IMR-90 (cell line): ENCODE measurements around the gene PRUNE2. TPM values are rescaled to one million over a fixed set of nuclear protein-coding genes. Genes with fewer than 3 reads are reported as not detected.

Source experiments
- ATAC-seq: fragments of 200-7000 bp; cut with Tn5 transposase; 2 replicates; pipeline ENCODE4 v1.9.1; 2020; ENCODE audit warnings: low read depth, mild to moderate bottlenecking, moderate library complexity
- BruUV-seq: library from RNA; stranded (reverse); fragments of 400-500 nt; replicated peaks from 2 replicates; lab custom pipeline; 2021; lab: Mats Ljungman, UMichigan
- CTCF ChIA-PET: fragments of 300-600 bp; formaldehyde crosslinking; extraction: SDS; loops from one replicate; lab custom pipeline; 2021; ENCODE audit warnings: antibody characterized with exemption; lab: Yijun Ruan, JAX
- POLR2A ChIA-PET: fragments of 300-600 bp; sonication (Branson Sonifier 250); formaldehyde crosslinking; loops from one replicate; lab custom pipeline; 2022; ENCODE audit warnings: antibody characterized with exemption; ENCODE audit not compliant: unreplicated experiment; lab: Charles Lee
- DNase-seq: peaks from one replicate; pipeline ENCODE4 v3.0.0; 2013
- H2AFZ ChIP-seq: replicated peaks from 2 replicates; pipeline ENCODE3; 2013; ENCODE audit warnings: low read length, mild to moderate bottlenecking; ENCODE audit not compliant: poor library complexity
- H2AK5ac ChIP-seq: 2 replicates; pipeline ENCODE4 v1.6.1; 2013; ENCODE audit warnings: low read depth, low read length, inconsistent platforms
- H2AK9ac ChIP-seq: replicated peaks from 2 replicates; pipeline ENCODE3; 2013; ENCODE audit warnings: mild to moderate bottlenecking, low read depth, low read length, moderate library complexity; ENCODE audit not compliant: poor library complexity
- H2BK120ac ChIP-seq: 2 replicates; pipeline ENCODE4 v1.6.1; 2013; ENCODE audit warnings: low read depth, low read length, inconsistent platforms
- H2BK15ac ChIP-seq: 3 replicates; pipeline ENCODE4 v1.6.1; 2013; ENCODE audit warnings: low read depth, low read length, inconsistent platforms
- H2BK20ac ChIP-seq: 2 replicates; pipeline ENCODE4 v1.6.1; 2013; ENCODE audit warnings: low read depth, mild to moderate bottlenecking, inconsistent platforms, low read length, moderate library complexity
- H2BK5ac ChIP-seq: 2 replicates; pipeline ENCODE4 v1.6.1; 2013; ENCODE audit warnings: mild to moderate bottlenecking, low read depth, low read length, inconsistent platforms; ENCODE audit not compliant: poor library complexity, severe bottlenecking
- H3K14ac ChIP-seq: replicated peaks from 2 replicates; pipeline ENCODE4 v1.6.1; 2013; ENCODE audit warnings: low read depth, low read length, inconsistent platforms
- H3K18ac ChIP-seq: 2 replicates; pipeline ENCODE4 v1.6.1; 2013; ENCODE audit warnings: low read depth, low read length, control low read depth
- H3K23ac ChIP-seq: 2 replicates; pipeline ENCODE4 v1.6.1; 2013; ENCODE audit warnings: low read depth, low read length, inconsistent platforms
- H3K27ac ChIP-seq: 2 replicates; pipeline ENCODE4 v1.5.1; 2013; ENCODE audit warnings: mild to moderate bottlenecking, control low read depth, low read length; ENCODE audit not compliant: insufficient read depth
- H3K27me3 ChIP-seq: 2 replicates; pipeline ENCODE4 v1.6.1; 2013; ENCODE audit warnings: low read length; ENCODE audit not compliant: control insufficient read depth, insufficient read depth
- H3K36me3 ChIP-seq: 2 replicates; pipeline ENCODE4 v1.6.1; 2013; ENCODE audit warnings: low read length, mixed read lengths; ENCODE audit not compliant: control insufficient read depth, insufficient read depth
- H3K4ac ChIP-seq: 2 replicates; pipeline ENCODE4 v1.6.1; 2013; ENCODE audit warnings: low read depth, low read length, inconsistent platforms
- H3K4me1 ChIP-seq: 2 replicates; pipeline ENCODE4 v1.6.1; 2013; ENCODE audit warnings: low read length, mixed read lengths; ENCODE audit not compliant: control insufficient read depth, insufficient read depth
- H3K4me2 ChIP-seq: 2 replicates; pipeline ENCODE4 v1.6.1; 2013; ENCODE audit warnings: low read depth, mild to moderate bottlenecking, control low read depth, low read length, moderate library complexity
- H3K4me3 ChIP-seq: 2 replicates; pipeline ENCODE4 v1.5.1; 2013; ENCODE audit warnings: low read depth, mild to moderate bottlenecking, control low read depth, low read length, moderate library complexity; ENCODE audit not compliant: insufficient read depth
- H3K56ac ChIP-seq: 2 replicates; pipeline ENCODE4 v1.6.1; 2013; ENCODE audit warnings: low read length, inconsistent platforms; ENCODE audit not compliant: insufficient read depth; ENCODE audit errors: extremely low read depth
- H3K79me1 ChIP-seq, 2 experiments: 2 replicates each; pipeline ENCODE4 v1.6.1; 2013; ENCODE audit warnings: low read length in 2 of 2, inconsistent platforms in 1 of 2, low read depth in 1 of 2
- H3K9ac ChIP-seq: 2 replicates; pipeline ENCODE4 v1.6.1; 2013; ENCODE audit warnings: low read depth, low read length, control low read depth
- H3K9me1 ChIP-seq: 2 replicates; pipeline ENCODE4 v1.6.1; 2013; ENCODE audit warnings: low read length, inconsistent platforms; ENCODE audit not compliant: insufficient read depth
- H3K9me3 ChIP-seq: 2 replicates; pipeline ENCODE4 v1.6.1; 2013; ENCODE audit warnings: low read length; ENCODE audit not compliant: control insufficient read depth, insufficient read depth
- H4K20me1 ChIP-seq: 2 replicates; pipeline ENCODE4 v1.6.1; 2013; ENCODE audit warnings: low read length, inconsistent platforms; ENCODE audit not compliant: insufficient read depth
- H4K5ac ChIP-seq: 2 replicates; pipeline ENCODE4 v1.6.1; 2013; ENCODE audit warnings: mild to moderate bottlenecking, low read depth, low read length, control low read depth
- H4K8ac ChIP-seq, 2 experiments: 2 replicates each; pipeline ENCODE4 v1.6.1; 2013; ENCODE audit warnings: low read depth in 2 of 2, low read length in 2 of 2, control low read depth in 1 of 2, inconsistent platforms in 1 of 2
- H4K91ac ChIP-seq: 2 replicates; pipeline ENCODE4 v1.6.1; 2013; ENCODE audit warnings: low read depth, low read length, inconsistent platforms; ENCODE audit not compliant: insufficient read depth
- BHLHE40 ChIP-seq: fragments of 150-350 bp; IDR thresholded peaks from 2 replicates; pipeline ENCODE4 v1.6.1; 2016; ENCODE audit warnings: mild to moderate bottlenecking, low read depth, low read length
- CHD1 ChIP-seq: IDR thresholded peaks from 2 replicates; pipeline ENCODE4 v1.6.1; 2012; ENCODE audit warnings: low read depth, low read length, improper control_type of control experiment
- CTCF ChIP-seq: conservative IDR thresholded peaks from 2 replicates; pipeline ENCODE4 v1.5.1; 2012; ENCODE audit warnings: mild to moderate bottlenecking, low read depth, low read length, improper control_type of control experiment
- ELK1 ChIP-seq: fragments of 150-350 bp; IDR thresholded peaks from 2 replicates; pipeline ENCODE4 v1.6.1; 2016; ENCODE audit warnings: low read depth, mild to moderate bottlenecking, low read length, moderate library complexity, borderline replicate concordance
- MAZ ChIP-seq: IDR thresholded peaks from 2 replicates; pipeline ENCODE4 v1.6.1; 2012; ENCODE audit warnings: low read depth, mild to moderate bottlenecking, low read length, improper control_type of control experiment, moderate library complexity, borderline replicate concordance
- NFE2L2 ChIP-seq: fragments of 150-350 bp; IDR thresholded peaks from 2 replicates; pipeline ENCODE4 v1.6.1; 2016; ENCODE audit warnings: low read depth, mild to moderate bottlenecking, low read length
- RAD21 ChIP-seq: IDR thresholded peaks from 2 replicates; pipeline ENCODE4 v1.6.1; 2012; ENCODE audit warnings: low read length, improper control_type of control experiment
- RCOR1 ChIP-seq: IDR thresholded peaks from 2 replicates; pipeline ENCODE4 v1.6.1; 2012; ENCODE audit warnings: mild to moderate bottlenecking, low read length, improper control_type of control experiment; ENCODE audit not compliant: insufficient replicate concordance
- RFX5 ChIP-seq: IDR thresholded peaks from 2 replicates; pipeline ENCODE4 v1.8.0; 2012; ENCODE audit warnings: low read depth, mild to moderate bottlenecking, low read length, moderate library complexity
- SMC3 ChIP-seq: fragments of 150-350 bp; IDR thresholded peaks from 2 replicates; pipeline ENCODE4 v1.6.1; 2016; ENCODE audit warnings: low read depth, mild to moderate bottlenecking, antibody characterized with exemption, low read length, moderate library complexity
- USF2 ChIP-seq: fragments of 150-350 bp; IDR thresholded peaks from 2 replicates; pipeline ENCODE4 v1.6.1; 2017; ENCODE audit warnings: mild to moderate bottlenecking, antibody characterized with exemption, low read length, low read depth
- WGBS, 2 experiments: methylation state at CpG; one replicate each; pipeline versions ENCODE4 v1.1.5 to v1.1.7; 2013; ENCODE audit warnings: missing lambda C conversion rate in 2 of 2; ENCODE audit not compliant: insufficient read length in 1 of 2; ENCODE audit errors: extremely low coverage in 2 of 2; 5-methylcytosine and 5-hydroxymethylcytosine counted together
- dilution Hi-C: fragments of 300-500 bp; cut with HindIII; formaldehyde crosslinking; loops from one replicate; pipeline ENCODE4 v1.14.3; 2018; ENCODE audit warnings: low sequenced_read_pairs; ENCODE audit not compliant: unreplicated experiment
- in situ Hi-C: fragments of 300-500 bp; cut with MboI; formaldehyde crosslinking; loops from 3 replicates; pipeline ENCODE4 v1.14.3; 2019; ENCODE audit warnings: low sequenced_read_pairs, inconsistent platforms, mixed read lengths
- intact Hi-C: fragments of 100-400 bp; cut with micrococcal nuclease; formaldehyde crosslinking; loops from 2 replicates; pipeline ENCODE4 v1.10.0; 2022
- polyA plus RNA-seq, 3 experiments: library from polyadenylated mRNA; depleted of rRNA; stranded (reverse); fragments of >200 nt; gene quantifications; 2 replicates each; pipeline ENCODE4 v1.2.3, GENCODE V29; 2012; ENCODE audit warnings: low replicate concordance in 1 of 3
- total RNA-seq: library from RNA; depleted of rRNA; stranded (reverse); fragments of >200 nt; gene quantifications from 2 replicates; pipeline ENCODE4 v1.2.3, GENCODE V29; 2012

Gene PRUNE2
- total and polyA plus RNA-seq, 2 of the 4 experiments (the other 2 are of a cell fraction) = 0.70 to 1.6 TPM

- no peak overlapping the region for H3K27ac ChIP-seq
- no peak overlapping the region for H2AK5ac ChIP-seq
- 0 out of 2 replicates have a peak overlapping the region, but pooled peaks have one; percentile 56 for H3K23ac ChIP-seq
- intact Hi-C loops = no loop called here
- peak overlapping the region; percentile 36; the same call in 1 of the 2 replicates for H3K4me2 ChIP-seq
- H2BK120ac ChIP-seq = no peak overlapping the region
- H3K79me1 ChIP-seq = no peaks in the 10 kb centered on the region
- BruUV-seq = no TSS peak
- no peak overlapping the region for H2BK15ac ChIP-seq
- H3K4ac ChIP-seq = no peak overlapping the region
- no peak overlapping the region for H2AFZ ChIP-seq
- H3K4me3 ChIP-seq = no peak overlapping the region
- H4K5ac ChIP-seq = no peak overlapping the region
- H4K91ac ChIP-seq = no peak overlapping the region
- ChIA-PET CTCF (interaction anchor here (0.6 to 0.7 kb wide), 2 partner anchors 17 to 25 kb away, joined by 3 to 4 read pairs; no protein-coding TSS in a partner anchor), POLR2A (no interaction called here)
- H2BK20ac ChIP-seq = no peak overlapping the region
- H3K9me3 ChIP-seq = no peaks in the 10 kb centered on the region
- no peaks in the 10 kb centered on the region for H3K36me3 ChIP-seq
- dilution Hi-C loops = no loop called here
- no peak overlapping the region for H3K14ac ChIP-seq
- TF ChIP-seq SMC3 (no peak), RFX5 (no peak), NFE2L2 (no peak), MAZ (no peak), RAD21 (no peak), CTCF (no peak), RCOR1 (no peak), USF2 (no peak), BHLHE40 (no peak), ELK1 (no peak), CHD1 (no peak)
- no peak overlapping the region for H2BK5ac ChIP-seq
- DNase-seq (no peak), ATAC-seq (peak; percentile 32)
- no peaks in the 10 kb centered on the region for H3K9me1 ChIP-seq
- no peak overlapping the region for H3K18ac ChIP-seq
- no peak overlapping the region for H3K9ac ChIP-seq
- H4K8ac ChIP-seq = no peak overlapping the region
- no CpG with 5 or more reads among the region's 5 CpGs for WGBS, 2 experiments
- no peak overlapping the region for H3K56ac ChIP-seq
- H2AK9ac ChIP-seq = no peak overlapping the region
- no peaks in the 10 kb centered on the region; the same call in 1 of the 2 replicates for H3K27me3 ChIP-seq
- H4K20me1 ChIP-seq = no peaks in the 10 kb centered on the region
- in situ Hi-C loops = no loop called here
- H3K4me1 ChIP-seq = no peaks in the 10 kb centered on the region
These were observed 281.4 kb downstream of the PRUNE2 start for GRCh38 chr9:76624391-76625048.
